Endodermal cell (in vitro differentiated cells): ENCODE measurements around the gene KCNQ1. TPM values are rescaled to one million over a fixed set of nuclear protein-coding genes. Genes with fewer than 3 reads are reported as not detected.
A peak's percentile ranks its signal among the peaks of the same experiment; 100 is the strongest.

ENCODE experiments used
- DNase-seq: peaks from one replicate; pipeline ENCODE4 v3.0.0-alpha.2; 2017
- H3K27ac ChIP-seq: 2 replicates; pipeline ENCODE4 v1.5.1; 2013; ENCODE audit warnings: mild to moderate bottlenecking, low read depth, low read length, moderate library complexity
- H3K27me3 ChIP-seq: 2 replicates; pipeline ENCODE4 v1.6.1; 2013; ENCODE audit warnings: mild to moderate bottlenecking, low read length, moderate library complexity; ENCODE audit not compliant: insufficient read depth, control insufficient read depth, poor library complexity, severe bottlenecking
- H3K36me3 ChIP-seq: 2 replicates; pipeline ENCODE4 v1.7.0; 2013; ENCODE audit warnings: mild to moderate bottlenecking, low read length, moderate library complexity; ENCODE audit not compliant: control insufficient read depth, insufficient read depth
- H3K4me1 ChIP-seq: one replicate; pipeline ENCODE4 v1.7.0; 2013; ENCODE audit warnings: low read length; ENCODE audit not compliant: control insufficient read depth, insufficient read depth
- H3K4me3 ChIP-seq: 2 replicates; pipeline ENCODE4 v1.5.1; 2013; ENCODE audit warnings: mild to moderate bottlenecking, low read length, moderate library complexity
- H3K9ac ChIP-seq: 2 replicates; pipeline ENCODE4 v1.6.1; 2013; ENCODE audit warnings: mild to moderate bottlenecking, low read length, moderate library complexity; ENCODE audit not compliant: poor library complexity, severe bottlenecking; ENCODE audit errors: extremely low read depth
- H3K9me3 ChIP-seq: 2 replicates; pipeline ENCODE4 v1.6.1; 2013; ENCODE audit warnings: mild to moderate bottlenecking, low read length, moderate library complexity; ENCODE audit not compliant: control insufficient read depth
- H3K27ac Mint-ChIP-seq: 2 replicates; pipeline ENCODE4 v1.8.0; 2020; ENCODE audit warnings: mixed read lengths
- H3K27me3 Mint-ChIP-seq: 2 replicates; pipeline ENCODE4 v1.8.0; 2021; ENCODE audit warnings: mild to moderate bottlenecking, mixed read lengths; ENCODE audit not compliant: insufficient read depth
- H3K36me3 Mint-ChIP-seq: 2 replicates; pipeline ENCODE4 v1.8.0; 2020; ENCODE audit warnings: low read depth, mixed read lengths
- H3K4me1 Mint-ChIP-seq: 2 replicates; pipeline ENCODE4 v1.8.0; 2020; ENCODE audit warnings: mixed read lengths
- H3K4me3 Mint-ChIP-seq: 2 replicates; pipeline ENCODE4 v1.8.0; 2020; ENCODE audit warnings: mild to moderate bottlenecking, moderate library complexity, mixed read lengths
- H3K9me3 Mint-ChIP-seq: 2 replicates; pipeline ENCODE4 v1.8.0; 2020; ENCODE audit warnings: mild to moderate bottlenecking, mixed read lengths
- WGBS, 2 experiments: methylation state at CpG; one replicate each; pipeline versions ENCODE4 v1.1.5 to v1.1.7; 2013; ENCODE audit warnings: missing lambda C conversion rate in 2 of 2, mixed read lengths in 1 of 2; ENCODE audit not compliant: insufficient coverage in 1 of 2, insufficient read length in 1 of 2; 5-methylcytosine and 5-hydroxymethylcytosine counted together
- total RNA-seq, 2 donors: library from RNA; stranded (reverse); fragmentation: NEBNext Ultra II Directional in 1 of 2; extraction: Animal tissue kit (Norgen Biotek cat#: 25700) in 1 of 2; gene quantifications; 2 replicates in 1 of 2; 3 replicates in 1 of 2; pipeline ENCODE4 v1.2.1, GENCODE V29; 2021
- TF ChIP-seq, protein P1 (sequence below): fragments of 200-600 bp; sonication (generic); conservative IDR thresholded peaks from 2 replicates; pipeline ENCODE4 v1.5.0; 2021; ENCODE audit warnings: antibody characterized with exemption, mild to moderate bottlenecking

Gene KCNQ1
- total RNA-seq, 2 donors from 2014 or later, result 1.8 to 3.5 TPM

DNA sequence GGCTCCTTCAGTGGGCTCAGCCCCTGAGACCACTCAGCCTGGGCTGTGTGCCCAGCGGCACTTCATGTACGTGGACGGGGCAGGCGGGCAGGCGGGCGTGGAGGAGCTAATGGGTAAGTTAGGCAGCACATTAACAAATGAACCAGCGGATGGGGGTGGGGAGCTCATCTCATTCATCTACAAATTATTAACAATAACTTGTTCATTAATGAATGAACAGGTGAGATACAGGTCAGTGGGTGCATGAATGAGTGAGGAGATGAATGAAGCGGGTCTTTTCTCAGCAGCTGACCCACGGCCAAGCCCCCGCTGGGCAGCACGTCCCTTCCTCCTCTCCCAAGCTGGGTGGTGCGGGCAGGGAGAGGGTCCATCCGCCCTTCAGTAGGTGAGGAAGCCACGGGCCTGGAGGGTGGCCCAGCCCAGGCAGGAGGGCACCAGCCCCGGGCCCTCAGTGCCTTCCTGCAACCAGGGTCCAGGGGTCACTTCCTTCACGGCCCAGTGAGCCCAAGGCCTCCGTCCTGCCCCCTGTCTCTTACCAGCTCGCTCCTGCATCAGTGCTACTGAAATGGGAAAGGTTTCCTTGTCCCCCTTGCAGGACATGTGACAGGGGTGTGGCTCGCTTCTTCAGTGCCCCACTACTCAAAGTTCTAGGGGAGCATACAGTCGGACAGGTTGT, 315.5 kb downstream of the KCNQ1 start:
- Mint-ChIP-seq H3K27me3 (peaks cover 48% of the 10 kb centered on the region), H3K36me3 (no peaks in the 10 kb centered on the region), H3K9me3 (peaks cover 17% of the 10 kb centered on the region), H3K4me3 (no peak overlapping the region), H3K4me1 (no peaks in the 10 kb centered on the region), H3K27ac (no peak overlapping the region)
- DNase-seq, result peak; percentile 26
- H3K4me3 ChIP-seq, result no peak overlapping the region
- H3K36me3 ChIP-seq, result no peaks in the 10 kb centered on the region
- TF ChIP-seq, protein P1, sequence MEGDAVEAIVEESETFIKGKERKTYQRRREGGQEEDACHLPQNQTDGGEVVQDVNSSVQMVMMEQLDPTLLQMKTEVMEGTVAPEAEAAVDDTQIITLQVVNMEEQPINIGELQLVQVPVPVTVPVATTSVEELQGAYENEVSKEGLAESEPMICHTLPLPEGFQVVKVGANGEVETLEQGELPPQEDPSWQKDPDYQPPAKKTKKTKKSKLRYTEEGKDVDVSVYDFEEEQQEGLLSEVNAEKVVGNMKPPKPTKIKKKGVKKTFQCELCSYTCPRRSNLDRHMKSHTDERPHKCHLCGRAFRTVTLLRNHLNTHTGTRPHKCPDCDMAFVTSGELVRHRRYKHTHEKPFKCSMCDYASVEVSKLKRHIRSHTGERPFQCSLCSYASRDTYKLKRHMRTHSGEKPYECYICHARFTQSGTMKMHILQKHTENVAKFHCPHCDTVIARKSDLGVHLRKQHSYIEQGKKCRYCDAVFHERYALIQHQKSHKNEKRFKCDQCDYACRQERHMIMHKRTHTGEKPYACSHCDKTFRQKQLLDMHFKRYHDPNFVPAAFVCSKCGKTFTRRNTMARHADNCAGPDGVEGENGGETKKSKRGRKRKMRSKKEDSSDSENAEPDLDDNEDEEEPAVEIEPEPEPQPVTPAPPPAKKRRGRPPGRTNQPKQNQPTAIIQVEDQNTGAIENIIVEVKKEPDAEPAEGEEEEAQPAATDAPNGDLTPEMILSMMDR, result no peak
- H3K9ac ChIP-seq, result no peak overlapping the region
- no peak overlapping the region for H3K27ac ChIP-seq
- peaks cover 14% of the 10 kb centered on the region for H3K9me3 ChIP-seq
- no peaks in the 10 kb centered on the region for H3K27me3 ChIP-seq
- WGBS, 2 experiments, result 81 to 83% methylated on average over 8 to 19 of the region's 20 CpGs
- no peaks in the 10 kb centered on the region for H3K4me1 ChIP-seq

DNA sequence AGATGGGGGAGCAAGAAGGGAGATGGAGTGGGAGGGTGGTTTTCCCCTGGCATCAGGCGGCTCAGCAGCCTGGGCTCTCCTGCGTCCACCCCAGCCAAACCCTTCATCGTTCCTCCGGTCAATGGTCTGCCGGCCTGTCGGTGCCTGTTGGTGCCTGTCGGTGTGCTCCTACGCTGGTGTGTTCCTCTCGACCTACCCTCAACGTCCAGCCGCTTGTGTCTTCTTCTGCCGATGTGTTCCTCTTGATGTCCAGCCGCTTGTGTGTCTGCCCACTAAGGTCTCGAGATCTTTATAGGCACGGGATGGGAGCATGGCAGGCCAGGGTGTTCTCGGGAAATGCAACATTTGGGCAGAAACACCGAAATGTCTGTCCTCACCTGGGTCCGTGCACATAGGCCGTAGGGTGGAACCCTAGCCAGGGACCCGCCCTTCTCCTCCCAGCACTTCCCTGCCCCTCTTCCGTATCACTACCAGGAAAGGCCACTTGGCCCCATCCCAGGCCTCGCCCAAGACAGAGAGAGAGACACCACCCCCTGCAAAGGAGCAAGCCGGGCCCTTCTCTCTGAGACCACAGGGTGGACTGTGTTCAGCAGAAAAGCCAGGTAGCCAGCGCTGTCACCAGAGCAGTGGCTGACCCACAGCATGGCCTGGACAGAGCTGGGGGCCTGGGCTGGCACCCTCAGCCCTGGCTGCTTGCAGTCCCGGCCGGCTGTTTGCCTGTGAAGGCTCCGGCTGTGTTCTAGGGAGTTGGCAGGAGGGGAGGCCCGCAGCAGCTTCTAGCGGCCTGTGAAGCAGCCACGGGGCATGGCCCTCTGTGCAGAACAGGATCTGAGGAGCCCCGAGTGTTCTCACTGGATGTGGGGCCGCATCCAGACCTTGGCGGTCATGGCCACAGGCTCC, 316.6 kb downstream of the KCNQ1 start:
- DNase-seq, result peak; percentile 43
- Histone ChIP-seq H3K4me1 (no peaks in the 10 kb centered on the region), H3K4me3 (no peak overlapping the region), H3K9ac (no peak overlapping the region), H3K27me3 (peaks cover 7% of the 10 kb centered on the region), H3K27ac (no peak overlapping the region), H3K9me3 (peaks cover 14% of the 10 kb centered on the region), H3K36me3 (no peaks in the 10 kb centered on the region)
- no peaks in the 10 kb centered on the region for H3K4me1 Mint-ChIP-seq
- H3K4me3 Mint-ChIP-seq, result no peak overlapping the region
- no peak overlapping the region for H3K27ac Mint-ChIP-seq
- TF ChIP-seq, protein P1, result no peak
- WGBS, 2 experiments, result 94% methylated on average over 25 to 33 of the region's 33 CpGs
- H3K36me3 Mint-ChIP-seq, result no peaks in the 10 kb centered on the region
- peaks cover 13% of the 10 kb centered on the region for H3K9me3 Mint-ChIP-seq
- H3K27me3 Mint-ChIP-seq, result peaks cover 58% of the 10 kb centered on the region

DNA sequence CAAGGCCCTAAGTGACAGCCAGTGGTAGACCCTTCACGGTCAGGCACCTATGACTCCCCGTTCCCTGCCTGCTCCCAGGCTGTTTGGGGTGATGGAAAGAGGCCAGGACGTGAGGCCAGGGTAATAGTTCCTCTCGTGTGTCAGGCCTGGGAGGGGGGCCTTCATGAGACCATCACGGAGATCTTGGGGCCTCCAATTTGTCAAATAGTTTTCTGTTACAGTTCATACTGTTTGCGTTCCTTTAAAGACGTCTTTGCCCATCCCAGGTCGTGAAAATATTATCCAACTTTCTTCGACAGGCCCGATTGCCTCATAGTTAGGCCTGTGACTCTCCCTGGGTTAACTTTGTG, 317.2 kb downstream of the KCNQ1 start:
- Histone ChIP-seq H3K27ac (no peak overlapping the region), H3K4me3 (no peak overlapping the region), H3K27me3 (peaks cover 11% of the 10 kb centered on the region), H3K9ac (no peak overlapping the region), H3K9me3 (peaks cover 10% of the 10 kb centered on the region), H3K36me3 (no peaks in the 10 kb centered on the region), H3K4me1 (no peaks in the 10 kb centered on the region)
- TF ChIP-seq, protein P1, result no peak
- Mint-ChIP-seq H3K9me3 (peaks cover 9% of the 10 kb centered on the region), H3K36me3 (no peaks in the 10 kb centered on the region), H3K27me3 (peaks cover 63% of the 10 kb centered on the region), H3K4me1 (no peaks in the 10 kb centered on the region), H3K4me3 (no peak overlapping the region), H3K27ac (no peak overlapping the region)
- WGBS, 2 experiments, result 92 to 96% methylated on average over 7 to 10 of the region's 10 CpGs
- no peak for DNase-seq
